ENCODE measurements around the gene OGFOD1.

DNA sequence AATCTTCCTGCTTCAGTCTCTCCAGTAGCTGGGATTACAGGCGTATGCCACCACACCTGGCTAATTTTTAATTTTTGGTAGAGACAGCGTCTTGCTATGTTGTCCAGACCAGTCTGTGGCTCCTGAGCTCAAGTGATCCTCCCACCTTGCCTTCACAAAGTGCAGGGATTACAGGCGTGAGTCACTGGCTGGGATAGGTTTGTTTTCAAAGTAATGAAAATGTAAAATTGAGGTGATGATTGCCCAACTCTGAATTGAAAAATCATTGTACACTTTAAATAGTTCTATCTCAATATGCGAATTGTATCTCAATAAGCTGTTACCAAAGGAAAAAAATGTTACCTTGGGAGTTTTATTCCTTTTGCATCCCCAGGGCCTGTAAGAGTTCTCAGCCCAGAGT, 24.8 kb upstream of the OGFOD1 start:
- TF ChIP-seq, protein P1, sequence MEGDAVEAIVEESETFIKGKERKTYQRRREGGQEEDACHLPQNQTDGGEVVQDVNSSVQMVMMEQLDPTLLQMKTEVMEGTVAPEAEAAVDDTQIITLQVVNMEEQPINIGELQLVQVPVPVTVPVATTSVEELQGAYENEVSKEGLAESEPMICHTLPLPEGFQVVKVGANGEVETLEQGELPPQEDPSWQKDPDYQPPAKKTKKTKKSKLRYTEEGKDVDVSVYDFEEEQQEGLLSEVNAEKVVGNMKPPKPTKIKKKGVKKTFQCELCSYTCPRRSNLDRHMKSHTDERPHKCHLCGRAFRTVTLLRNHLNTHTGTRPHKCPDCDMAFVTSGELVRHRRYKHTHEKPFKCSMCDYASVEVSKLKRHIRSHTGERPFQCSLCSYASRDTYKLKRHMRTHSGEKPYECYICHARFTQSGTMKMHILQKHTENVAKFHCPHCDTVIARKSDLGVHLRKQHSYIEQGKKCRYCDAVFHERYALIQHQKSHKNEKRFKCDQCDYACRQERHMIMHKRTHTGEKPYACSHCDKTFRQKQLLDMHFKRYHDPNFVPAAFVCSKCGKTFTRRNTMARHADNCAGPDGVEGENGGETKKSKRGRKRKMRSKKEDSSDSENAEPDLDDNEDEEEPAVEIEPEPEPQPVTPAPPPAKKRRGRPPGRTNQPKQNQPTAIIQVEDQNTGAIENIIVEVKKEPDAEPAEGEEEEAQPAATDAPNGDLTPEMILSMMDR (conservative IDR thresholded peaks at IDR 0.05 in 1 of 2, IDR thresholded peaks at IDR 0.05 in 1 of 2; ENCODE audit: low read depth in 1 of 2, low read length in 2 of 2): no peak
- no peak for TF ChIP-seq EZH2 (IDR thresholded peaks at IDR 0.05; ENCODE audit: low read length, missing control alignments)

All from fibroblast of lung (primary cell).